Suppressor macrophage treated with lipopolysaccharide for 4 hours (primary cell): Measurements from ENCODE around the gene MKLN1.
"Not testable (repeated sequence)": the region's sequence is repeated elsewhere in the genome, so short reads cannot be mapped to it uniquely, and the experiment has no call there.

Experiments used
- DNase-seq: peaks from one replicate; pipeline ENCODE4 v3.0.0-alpha.2; 2020

MKLN1 gene

DNA sequence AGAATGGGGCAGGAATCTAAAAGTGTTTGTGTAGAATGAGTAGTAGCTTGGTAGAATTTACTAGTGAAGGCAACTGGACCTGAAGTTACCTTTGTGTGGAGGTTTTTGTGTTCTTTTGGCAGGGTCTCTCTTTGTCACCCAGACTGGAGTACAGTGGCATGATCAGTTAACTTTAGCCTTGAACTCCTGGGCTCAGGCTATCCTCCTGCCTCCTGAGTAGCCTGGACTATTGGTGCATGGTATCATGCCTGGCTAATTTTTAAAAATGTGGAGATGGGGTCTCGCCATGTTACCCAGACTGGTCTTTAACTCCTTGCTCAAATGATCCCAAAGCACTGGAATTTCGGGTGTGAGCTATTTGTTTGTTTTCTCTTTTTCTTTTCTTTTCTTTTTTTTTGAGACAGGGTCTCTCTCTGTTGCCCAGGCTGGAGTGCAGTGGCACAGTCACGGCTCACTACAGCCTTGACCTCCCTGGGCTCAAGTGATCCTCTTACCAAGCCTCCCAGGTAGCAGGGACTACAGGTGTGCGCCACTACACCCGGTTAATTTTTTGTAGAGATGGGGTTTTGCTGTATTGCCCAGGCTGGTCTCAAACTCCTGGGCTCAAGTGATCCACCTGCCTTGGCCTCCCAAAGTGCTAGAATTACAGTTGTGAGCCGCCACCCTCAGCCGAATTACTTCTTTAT, 76.7 kb downstream of the MKLN1 start:
- no peak for DNase-seq

- DNase-seq: no peak
Measured at GRCh38 chr7:131409129-131409766, 81.6 kb downstream of the MKLN1 start.

- no peak for DNase-seq
Measured at GRCh38 chr7:131412031-131412430, 84.4 kb downstream of the MKLN1 start.

DNA sequence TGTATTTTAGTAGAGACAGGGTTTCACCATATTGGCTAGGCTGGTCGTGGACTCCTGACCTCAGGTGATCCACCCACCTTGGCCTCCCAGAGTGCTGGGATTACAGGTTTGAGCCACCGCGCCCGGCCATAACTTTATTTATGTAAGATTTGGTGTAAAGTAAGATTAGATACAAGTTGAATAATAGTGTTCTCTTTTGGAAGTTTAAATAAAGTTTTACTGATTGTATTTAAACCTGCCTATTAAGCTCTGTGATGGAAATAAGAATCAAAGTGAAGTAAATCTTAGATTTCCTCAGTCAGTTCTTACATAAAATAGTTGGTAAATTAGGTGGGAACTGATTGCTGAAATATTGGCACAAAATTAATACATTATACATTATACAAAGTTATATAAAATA, 86.0 kb downstream of the MKLN1 start:
- no peak for DNase-seq

DNA sequence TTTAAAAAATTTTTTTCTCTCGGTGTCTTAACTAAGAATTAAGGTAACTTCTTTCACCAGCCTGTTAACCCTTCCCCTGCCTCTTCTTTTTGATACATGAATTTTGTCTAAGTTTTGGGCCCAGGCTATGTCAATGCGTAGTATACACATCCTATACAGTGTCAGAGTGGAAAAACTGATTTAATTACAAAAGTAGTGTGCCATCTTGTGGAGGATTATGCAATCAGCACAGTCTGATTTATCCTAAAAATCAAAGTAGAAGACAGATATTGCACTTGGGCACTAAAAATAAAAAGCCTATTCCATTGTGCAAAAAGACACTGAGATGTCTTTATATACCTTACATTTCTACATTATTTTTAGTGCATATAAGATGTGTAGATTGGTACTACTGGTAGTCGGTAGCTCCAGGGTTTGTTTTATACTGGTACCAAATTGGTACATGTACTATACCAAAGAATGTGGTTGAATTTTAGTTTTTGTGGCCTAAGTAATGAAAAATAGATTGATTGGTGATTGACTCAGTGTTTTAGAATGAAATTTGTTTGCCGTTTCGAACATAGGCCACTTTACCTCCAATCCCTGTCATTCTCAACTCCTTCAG, 96.6 kb downstream of the MKLN1 start:
- DNase-seq: peak; percentile 57

- DNase-seq: no peak
Measured at GRCh38 chr7:131425992-131426391, 98.3 kb downstream of the MKLN1 start.

- DNase-seq: not testable (repeated sequence)
Measured at GRCh38 chr7:131430826-131431225, 103.2 kb downstream of the MKLN1 start.

GRCh38 chr7:131431289-131431688, 103.6 kb downstream of the MKLN1 start:
- no peak for DNase-seq

- DNase-seq: no peak
Measured at GRCh38 chr7:131431756-131432155, 104.1 kb downstream of the MKLN1 start.

DNA sequence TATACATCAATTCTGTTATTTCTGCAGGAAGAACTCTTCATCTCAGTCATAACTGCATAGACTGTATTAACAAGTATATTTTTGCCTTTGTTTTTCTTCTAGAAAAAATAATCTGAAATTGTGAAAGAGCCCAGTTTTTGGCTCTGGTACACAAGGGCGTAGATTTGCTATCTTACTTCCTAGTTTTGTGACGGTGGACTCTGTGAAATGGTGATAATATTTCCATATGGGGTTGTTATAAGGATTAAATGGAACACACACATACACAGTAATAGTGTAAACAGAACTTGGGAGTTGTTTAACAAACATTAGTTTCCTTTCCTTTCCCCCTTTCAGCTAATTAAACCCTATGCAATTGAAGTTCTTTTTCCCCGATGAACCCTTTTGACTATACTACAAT, 108.7 kb downstream of the MKLN1 start:
- no peak for DNase-seq

DNA sequence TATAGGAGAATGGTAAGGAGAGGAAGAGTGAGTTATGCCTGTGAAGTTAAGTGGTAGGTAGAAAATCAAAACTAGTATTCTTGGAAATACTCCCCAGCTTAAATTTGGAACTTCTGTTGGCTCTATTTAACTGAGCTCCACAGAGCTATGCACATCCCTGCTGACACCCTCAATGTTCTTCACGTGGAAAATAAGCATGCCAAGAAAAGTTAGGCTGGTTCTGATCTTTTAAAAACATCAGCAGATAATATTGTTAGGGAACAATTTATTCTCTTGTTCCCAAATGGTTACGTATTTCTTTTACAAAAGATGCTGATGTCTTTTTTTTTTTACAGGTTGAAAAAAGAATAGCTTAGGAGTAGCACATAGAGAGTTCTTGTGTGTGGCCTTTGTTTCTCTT, 111.3 kb downstream of the MKLN1 start:
- DNase-seq: no peak

DNA sequence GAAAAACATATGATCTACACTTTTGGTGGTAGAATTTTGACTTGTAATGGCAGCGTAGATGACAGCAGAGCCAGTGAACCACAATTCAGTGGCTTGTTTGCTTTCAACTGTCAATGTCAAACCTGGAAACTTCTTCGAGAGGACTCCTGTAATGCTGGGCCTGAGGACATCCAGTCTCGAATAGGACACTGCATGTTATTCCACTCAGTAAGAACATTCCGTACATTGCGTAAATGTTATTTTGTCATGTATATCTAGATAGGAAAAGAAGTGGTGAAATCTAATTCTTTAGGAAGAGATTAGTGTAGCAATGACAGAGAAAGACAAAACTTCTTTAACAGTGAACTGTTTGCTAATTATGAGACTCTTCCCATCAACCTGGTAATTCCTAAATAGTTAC, 115.8 kb downstream of the MKLN1 start:
- no peak for DNase-seq

DNA sequence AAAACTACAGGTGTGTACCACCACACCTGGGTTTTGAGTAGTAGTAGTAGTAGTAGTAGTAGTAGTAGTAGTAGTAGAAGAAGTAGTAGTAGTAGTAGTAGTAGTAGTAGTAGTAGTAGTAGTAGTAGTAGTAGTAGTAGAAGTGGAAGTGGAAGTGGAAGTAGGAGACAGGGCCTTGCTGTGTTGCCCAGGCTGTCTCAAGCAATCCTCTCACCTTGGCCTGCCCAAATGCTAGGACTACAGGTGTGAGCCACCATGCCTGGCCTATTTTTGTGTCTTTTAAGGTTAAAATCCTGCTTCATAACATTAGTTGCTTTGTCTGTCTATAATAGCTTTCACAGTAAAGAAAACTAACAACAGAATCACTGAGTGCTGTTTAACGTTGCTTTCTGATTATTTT, 117.0 kb downstream of the MKLN1 start:
- DNase-seq: no peak

DNA sequence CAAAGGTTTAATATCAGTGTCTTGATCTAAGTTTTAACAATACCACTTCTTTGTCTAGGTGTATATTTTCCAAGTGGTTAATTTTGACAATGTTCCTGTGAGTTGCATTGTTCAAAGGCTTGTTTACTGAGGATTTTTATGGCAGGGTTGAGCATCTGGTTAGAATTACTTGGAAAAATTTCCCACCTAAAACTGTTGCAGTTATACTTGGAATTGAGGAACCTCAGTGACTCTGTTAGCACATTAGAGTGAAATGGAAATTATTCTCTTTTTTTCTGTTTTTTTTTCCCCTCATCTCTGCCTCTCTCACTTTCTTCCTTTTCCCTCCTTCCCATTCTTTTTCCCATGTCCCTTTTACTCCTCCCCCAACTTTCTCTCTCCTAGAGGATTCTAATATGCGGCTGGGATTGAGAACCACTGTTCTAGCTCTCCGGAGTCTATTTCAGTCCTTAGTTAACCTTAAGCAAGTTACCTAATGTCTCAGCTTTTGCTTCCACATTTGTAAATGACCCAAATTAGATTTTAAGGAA, 121.8 kb downstream of the MKLN1 start:
- DNase-seq: no peak

DNA sequence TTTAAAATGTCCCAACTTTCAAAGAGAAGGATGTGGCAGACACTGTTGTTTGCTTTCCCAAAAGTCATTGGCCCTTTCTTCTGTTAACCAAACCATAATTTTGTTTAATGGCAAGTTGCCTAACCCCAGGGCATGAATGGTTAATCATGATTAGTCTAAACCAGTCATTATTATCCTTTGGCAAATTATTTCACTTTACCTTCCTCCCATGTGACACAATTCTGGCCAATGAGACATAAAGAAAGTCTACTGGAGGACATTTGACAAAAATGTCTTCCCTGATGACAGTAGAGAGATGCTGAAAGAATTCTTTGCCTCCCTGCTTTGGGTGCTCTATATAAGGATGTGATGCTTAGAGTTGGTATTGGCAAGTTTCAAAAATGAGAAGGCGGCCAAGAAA, 126.8 kb downstream of the MKLN1 start:
- DNase-seq: no peak

DNA sequence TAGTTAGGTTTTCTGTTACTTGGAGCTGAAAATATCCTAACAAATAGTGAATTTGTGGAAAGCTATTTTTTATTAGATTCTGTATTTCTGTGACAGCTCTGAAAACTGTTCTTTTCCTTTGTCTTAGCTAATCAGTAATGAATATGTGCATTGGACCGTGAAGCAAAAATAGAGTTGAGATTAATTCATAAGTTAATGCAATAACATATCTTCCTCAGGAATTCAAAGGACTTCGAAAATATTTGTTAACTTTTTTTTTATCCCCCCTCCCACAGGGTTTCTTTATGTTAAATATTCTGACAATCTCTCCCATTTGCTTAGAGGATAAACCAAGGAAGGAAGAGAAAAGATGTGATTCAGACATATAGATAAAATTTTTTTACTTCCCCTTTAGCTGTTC, 127.3 kb downstream of the MKLN1 start:
- DNase-seq: no peak

DNA sequence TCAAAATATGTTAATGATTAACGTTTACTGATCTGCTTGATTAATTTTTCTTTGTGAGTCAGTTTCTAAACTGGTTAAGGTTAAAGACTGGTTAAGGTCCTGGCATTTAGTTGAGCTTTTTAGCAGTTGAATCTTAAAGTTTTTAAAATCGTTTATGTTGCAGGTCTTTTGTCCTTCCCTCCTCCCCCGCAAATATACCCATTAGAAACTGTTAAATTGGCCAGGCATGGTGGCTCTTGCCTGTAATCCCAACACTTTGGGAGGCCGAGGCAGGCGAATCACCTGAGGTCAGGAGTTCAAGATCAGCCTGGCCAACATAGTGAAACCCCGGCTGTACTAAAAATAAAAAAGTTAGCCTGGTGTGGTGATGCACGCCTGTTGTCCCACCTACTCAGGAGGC, 127.9 kb downstream of the MKLN1 start:
- DNase-seq: no peak

- no peak for DNase-seq
Measured at GRCh38 chr7:131456338-131456737, 128.7 kb downstream of the MKLN1 start.

DNA sequence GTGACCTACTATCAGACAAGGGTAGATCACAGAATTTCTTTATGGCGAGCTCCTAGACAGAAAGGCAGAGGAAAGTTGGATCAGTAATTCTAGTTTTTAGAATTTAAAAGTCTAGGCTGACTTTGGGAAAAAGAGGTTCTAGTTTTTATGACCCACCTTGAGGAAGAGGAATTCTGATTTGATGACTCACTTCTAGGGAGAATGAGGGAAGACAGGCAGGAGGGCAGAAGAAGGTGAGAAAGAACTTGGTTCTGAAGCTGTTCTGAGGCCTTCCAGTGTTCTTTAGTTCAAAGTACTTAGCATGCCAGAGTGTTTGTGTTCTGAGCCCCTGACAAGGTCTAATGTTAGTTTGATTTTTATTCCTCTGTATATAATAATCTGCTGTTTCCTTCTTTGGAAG, 131.6 kb downstream of the MKLN1 start:
- DNase-seq: no peak

DNA sequence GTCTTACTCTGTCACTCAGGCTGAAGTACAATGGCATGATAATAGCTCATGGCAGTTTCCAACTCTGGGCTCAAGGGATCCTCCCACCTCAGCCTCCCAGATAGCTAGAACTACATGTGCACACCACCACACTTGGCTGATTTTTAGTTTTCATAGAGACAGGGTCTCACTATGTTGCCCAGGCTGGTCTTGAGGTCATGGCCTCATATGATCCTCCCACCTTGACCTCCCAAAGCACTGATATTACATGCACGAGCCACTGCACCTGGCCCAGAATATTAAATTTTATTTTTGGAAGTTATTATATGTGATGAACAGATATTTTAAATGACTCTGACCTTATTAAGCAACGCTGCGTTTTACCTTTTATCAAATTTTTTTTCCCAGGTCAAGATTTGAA, 134.4 kb downstream of the MKLN1 start:
- DNase-seq: no peak

DNA sequence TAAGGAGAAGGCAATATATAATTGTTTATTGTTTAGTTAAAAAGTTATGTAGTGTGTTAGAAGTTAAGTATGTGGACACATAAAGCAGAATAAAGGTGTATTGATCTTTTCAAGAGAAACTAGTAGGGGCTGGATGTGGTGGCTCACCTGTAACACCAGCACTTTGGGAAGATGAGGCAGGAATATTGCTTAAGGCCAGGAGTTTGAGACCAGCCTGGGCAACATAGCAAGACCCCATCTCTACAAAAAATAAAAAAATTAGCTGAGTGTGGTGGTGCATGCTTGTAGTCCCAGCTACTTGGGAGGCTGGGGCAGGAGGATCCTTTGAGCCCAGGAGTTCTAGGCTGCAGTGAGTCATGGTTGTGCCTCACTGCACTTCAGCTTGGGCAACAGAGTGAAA, 135.0 kb downstream of the MKLN1 start:
- DNase-seq: not testable (repeated sequence)

DNA sequence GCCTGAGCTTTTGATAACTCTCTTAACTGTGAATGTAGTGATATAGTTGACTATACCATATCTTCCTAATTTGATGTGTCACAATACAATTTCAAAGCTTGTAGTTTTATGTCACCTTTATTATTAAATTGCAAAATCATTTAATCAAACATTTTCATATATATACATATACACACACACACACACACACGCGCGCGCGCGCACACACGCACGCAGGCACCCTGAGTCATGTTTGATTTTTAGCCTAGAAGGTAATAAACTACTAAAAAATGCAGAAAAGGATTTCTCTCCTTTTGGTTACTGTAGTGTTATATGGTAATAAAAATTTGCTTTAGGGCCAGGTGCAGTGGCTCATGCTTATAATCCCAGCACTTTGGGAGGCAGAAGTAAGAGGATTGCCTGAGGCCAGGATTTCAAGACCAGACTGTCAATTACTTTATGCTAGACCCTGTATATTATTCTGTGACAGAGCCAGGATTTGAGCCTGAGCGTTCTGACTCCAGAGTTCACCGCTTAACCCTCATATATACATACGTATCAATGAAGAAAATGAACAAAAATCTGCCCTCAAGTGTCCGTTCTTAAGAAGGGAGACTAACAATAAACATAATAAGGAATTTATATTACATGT, 139.2 kb downstream of the MKLN1 start:
- no peak for DNase-seq

DNA sequence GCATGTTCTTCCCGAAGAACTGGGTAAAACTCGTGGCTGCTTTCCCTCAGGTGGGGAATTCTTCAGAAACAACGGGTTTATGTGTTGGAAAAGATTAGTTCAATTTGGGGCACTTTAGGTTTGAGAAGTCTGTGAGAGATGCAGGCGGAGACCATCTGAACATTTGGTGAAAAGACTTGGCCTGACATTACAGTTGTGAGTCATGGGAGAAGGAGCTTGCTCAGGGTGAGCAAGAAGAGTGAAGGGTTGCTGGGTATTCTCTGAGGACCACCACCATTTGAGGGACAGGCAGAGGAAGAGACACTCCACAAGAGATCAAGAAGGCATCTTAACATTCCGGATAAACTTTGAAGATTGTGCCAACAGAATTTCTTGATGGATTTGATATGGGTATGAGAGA, 140.1 kb downstream of the MKLN1 start:
- DNase-seq: no peak
